GM19025 (cell line): ENCODE measurements around the gene TMEM91.
"Not testable (repeated sequence)": the region's sequence is repeated elsewhere in the genome, so short reads cannot be mapped to it uniquely, and the experiment has no call there.

Source experiments
- ATAC-seq: cut with Tn5 transposase; IDR thresholded peaks from one replicate; pipeline ENCODE4 v1.9.1; 2021; ENCODE audit warnings: mild to moderate bottlenecking, low read depth, moderate library complexity; ENCODE audit not compliant: unreplicated experiment

The TMEM91 gene

DNA sequence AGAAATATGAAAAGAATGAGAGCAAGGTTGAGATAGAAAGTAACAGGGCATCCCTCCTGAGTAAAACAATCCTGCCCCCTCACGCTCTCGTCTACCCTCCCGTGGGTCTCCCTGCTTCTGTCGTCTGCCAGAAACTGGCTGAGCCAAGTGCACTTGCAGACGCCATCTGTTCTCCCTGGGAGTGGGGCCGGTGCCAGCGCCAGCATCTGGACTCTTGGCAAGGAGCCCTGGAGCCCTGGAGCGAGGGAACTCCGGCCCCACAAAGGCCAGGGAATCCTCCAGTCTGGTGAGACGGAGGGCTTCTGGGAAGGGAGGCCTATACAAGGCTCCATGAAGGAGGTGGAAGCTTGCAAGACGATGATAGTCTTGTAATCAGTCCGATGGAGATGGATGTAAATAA lies 2.3 kb upstream of the TMEM91 start:
- ATAC-seq = no peak

- ATAC-seq = no peak
These were observed 649 bp downstream of the TMEM91 start for GRCh38 chr19:41376998-41377365.

DNA sequence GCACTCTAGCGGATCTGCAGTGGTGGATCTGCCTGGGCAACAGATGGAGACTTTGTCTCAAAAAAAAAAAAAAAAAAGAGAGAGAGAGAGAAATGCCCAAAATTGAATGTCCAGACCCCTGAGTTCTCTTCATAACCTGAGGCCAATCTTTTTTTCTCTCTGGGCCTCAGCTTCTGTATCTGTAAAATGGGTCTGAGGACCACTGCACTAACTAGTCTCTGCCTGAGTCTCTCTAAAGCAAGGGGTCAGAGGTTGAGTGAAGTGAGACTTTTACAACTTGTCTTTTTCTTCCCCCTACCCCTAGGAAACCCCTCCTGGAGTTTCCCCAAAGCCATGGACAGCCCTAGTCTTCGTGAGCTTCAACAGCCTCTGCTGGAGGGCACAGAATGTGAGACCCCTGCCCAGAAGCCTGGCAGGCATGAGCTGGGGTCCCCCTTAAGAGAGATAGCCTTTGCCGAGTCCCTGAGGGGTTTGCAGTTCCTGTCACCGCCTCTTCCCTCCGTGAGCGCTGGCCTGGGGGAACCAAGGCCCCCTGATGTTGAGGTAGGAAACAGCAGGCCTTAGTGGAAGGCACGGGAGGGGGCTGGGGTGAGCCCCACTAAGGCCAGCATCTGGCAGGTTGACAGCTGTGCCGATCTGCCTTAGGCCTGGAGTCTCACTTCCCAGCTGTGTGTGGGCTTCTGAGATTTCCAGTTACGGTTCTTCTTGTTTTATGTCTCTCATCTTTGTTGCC lies 1.8 kb downstream of the TMEM91 start:
- peak; percentile 44 for ATAC-seq

- ATAC-seq = not testable (repeated sequence)
These were observed 5.2 kb downstream of the TMEM91 start for GRCh38 chr19:41381536-41381935.

DNA sequence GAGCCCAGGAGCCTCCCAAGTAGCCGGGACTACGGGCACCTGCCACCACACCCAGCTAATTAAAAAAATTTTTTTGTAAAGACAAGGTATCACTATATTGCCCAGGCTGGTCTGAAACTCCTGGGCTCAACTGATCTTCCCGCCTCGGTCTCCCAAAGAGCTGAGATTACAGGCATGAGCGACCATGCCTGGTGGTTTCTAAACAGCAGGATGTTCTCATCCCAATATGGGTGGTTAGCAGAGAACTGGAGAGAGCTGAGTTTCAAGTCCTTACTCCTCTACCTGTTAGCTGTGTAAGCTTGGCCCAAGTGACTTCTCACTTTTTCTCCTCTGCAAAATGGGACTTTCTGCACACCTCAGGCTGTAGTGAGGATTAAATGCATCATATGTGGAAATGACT lies 8.0 kb downstream of the TMEM91 start:
- no peak for ATAC-seq

DNA sequence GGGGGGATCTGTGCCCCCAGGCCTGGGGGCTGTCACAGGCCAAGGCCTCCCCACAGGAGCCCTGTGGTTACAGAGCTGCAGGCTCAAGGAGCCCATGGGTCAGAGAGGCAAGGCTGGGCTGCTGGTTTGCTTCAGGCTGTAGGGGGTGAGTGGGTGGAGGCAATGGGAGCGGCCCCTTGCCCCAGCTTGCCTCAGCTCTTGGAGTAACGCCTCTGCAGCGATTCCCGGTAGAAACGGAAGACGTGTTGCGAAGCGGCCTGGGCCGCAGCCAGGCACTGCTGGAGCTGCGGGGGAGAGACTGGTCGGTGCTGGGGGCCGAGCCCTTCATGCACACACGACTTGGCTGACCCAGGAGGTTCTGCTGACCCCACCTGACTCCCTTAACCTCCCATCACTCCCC lies 10.1 kb downstream of the TMEM91 start:
- ATAC-seq = no peak

GRCh38 chr19:41391618-41392017 lies 15.3 kb downstream of the TMEM91 start:
- no peak for ATAC-seq

DNA sequence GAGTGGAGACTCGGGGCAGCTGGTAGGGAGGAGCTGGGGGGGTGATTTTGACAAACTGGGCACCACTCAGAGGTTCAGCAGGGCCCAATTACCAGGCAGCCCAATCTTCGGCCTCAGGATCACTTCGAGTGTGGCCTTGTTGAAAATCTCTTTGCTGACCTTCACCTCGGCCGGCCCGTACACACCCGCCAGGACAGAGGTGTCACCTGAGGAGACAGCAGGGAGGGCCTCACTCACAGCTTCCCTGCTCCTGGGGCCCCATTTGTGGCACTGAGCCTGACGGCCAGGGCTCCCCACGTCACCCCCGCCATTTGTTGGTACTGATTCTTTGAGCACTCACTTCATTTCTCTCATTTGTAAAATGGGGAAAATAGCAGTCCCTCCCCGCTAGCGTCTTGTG lies 16.4 kb downstream of the TMEM91 start:
- ATAC-seq = no peak

DNA sequence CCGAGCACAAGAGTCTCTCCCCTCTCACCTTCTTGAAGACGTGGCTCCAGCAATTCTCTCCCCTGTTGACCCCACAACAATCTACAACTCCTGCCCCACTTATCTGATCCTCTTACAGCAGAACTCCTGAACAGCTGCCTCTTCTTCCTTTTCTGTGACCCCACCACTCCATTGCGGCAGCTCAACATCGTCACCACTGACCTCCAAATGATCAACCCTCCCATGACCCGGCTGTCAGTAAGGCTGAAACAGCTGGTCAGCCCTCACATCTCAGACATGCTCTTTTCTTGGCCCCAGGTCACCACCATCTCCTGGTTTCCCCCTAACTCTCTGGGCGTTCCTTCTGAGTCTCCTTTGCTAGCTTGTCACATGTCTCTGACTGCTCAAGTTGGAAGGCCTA lies 19.0 kb downstream of the TMEM91 start:
- no peak for ATAC-seq

- ATAC-seq = peak; percentile 88
These were observed 21.0 kb downstream of the TMEM91 start, which contains the start of the genes BCKDHA and EXOSC5 for GRCh38 chr19:41397086-41398049. Gene BCKDHA (plus strand): TSS chr19:41397818. CDS start chr19:41397828, 10 bp downstream. Gene EXOSC5 (minus strand): TSS chr19:41397359. CDS start chr19:41397328, 31 bp downstream.

GRCh38 chr19:41398050-41398418 lies 21.7 kb downstream of the TMEM91 start:
- no peak for ATAC-seq

DNA sequence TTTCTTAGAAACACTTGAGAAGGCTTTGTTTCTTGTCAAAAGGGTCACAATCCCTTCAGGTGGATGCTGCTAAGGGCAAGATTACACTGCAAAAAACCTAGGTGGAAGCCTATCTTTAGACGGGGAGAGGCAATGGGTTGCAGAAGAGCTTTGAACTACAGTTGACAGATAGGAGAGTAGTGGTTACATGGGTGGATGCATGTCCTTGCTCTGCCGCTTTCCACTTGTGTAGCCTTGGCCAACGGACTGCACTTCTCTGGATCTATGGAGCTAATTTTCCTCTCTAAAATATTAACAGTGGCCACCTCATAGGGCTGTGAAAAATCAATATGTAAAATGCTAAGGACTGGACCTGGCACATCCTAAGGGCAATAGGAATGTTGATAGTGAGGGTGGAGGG lies 22.3 kb downstream of the TMEM91 start:
- no peak for ATAC-seq

GRCh38 chr19:41399091-41399490 lies 22.8 kb downstream of the TMEM91 start:
- ATAC-seq = no peak

GRCh38 chr19:41399525-41399924 lies 23.2 kb downstream of the TMEM91 start:
- no peak for ATAC-seq

DNA sequence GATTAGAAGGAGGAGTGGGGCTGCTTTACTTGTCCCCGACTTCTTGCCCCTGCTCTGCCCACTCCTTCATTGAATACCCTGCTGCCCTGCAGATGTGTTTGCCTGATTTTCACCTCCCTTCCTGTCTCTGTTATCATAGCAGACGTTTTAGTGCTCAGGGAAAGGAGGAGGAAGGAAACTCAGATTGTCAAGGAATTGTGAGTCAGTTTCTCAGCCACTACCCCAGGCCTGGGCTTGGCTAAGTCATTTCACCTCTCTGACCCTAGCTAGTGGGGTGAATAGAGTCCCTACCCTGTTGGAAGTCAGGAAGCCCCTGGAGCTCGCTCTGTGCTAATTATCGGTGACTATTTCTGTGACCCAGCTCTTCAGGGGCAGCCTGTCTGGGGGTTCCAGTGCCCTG lies 25.1 kb downstream of the TMEM91 start:
- ATAC-seq = no peak

DNA sequence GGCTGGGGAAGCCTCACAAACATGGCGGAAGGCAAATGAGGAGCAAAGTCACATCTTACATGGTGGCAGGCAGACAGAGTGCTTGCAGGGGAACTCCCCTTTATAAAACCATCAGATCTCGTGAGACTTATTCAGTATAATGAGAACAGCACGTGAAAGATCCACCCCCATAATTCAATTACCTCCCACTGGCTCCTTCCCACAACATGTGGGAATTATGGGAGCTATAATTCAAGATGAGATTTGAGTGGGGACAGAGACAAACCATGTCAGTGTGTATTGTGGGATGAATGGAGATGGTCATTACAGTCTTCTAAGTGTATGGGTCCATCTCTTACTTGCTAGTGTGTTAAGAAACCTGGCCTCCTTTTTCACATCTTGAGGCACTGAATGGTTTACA lies 25.7 kb downstream of the TMEM91 start:
- ATAC-seq = no peak

DNA sequence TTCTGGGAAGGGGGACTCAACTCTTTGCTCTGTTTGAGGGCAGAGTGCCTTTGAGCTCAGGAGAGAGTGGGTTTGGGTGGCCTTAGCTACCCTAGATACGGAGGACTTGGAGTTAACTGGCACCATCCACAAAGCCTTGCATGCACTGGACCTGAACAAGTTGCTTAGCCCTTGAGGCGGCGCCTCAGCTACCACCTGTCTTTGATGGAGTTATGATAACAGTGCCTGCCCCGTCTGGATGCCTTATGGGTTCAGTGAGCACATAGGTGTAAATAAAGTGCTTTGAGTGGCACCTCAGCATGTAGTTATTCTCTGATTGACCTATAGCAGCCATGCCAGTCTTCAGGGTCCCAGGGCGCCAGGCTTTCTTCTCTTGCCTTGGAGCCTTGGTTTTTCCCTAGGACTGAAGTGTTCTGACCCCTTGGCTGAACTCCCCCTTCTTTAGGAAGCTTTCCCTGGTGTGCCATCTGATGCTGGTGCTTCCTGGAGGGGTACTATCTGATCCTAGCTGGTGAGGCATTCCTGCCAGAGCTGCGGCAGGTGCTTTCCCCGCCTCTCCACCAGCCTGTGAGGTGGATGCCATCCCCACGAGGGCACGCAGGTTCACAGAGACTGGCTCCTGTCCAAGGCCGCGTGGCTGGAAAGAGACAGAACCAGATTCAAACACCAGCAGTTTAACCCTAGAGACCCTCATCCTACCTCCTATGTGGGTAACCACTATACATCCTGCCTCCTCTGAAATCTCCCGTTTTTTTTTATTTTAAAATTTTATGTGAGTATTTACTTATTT lies 27.0 kb downstream of the TMEM91 start:
- ATAC-seq = no peak

GRCh38 chr19:41405776-41406175 lies 29.4 kb downstream of the TMEM91 start:
- ATAC-seq = no peak

DNA sequence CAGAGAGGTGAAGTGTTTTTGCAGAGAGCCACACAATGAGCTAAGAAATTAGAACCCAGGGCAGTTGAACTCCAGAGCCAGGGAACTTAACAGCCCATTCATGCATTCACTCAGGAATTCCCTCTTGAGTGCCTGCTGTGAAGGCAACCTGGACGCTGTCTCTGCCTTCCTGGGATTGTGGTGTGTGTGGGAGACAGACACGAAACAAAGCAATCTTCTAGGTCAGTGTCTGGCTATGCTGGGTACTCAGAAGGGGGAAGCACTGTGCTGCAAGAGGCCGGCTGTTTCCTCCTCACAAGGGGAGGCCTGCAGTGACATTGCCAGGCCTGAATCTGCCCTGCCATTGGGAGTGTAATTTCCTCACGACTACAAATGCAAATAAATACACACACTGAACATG lies 30.9 kb downstream of the TMEM91 start:
- no peak for ATAC-seq

DNA sequence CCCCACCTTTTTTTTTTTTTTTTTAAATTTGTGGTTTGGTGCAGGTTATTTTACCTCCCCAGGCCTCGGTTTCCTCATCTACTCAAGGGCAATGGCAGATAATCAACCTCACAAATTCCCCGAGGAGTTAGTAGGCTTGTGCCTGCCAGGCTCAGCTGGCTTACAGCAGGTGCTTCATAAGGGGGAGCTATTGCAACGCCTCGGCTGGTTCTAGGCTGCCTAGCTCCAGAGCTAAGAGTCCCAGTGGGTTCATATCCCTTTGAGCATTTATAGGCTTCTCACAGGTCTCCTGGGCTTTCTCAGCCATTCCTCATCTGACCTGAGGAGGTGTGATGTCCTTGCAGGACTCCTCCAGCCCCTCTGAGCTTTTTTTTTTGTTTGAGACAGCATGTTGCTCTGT lies 31.9 kb downstream of the TMEM91 start:
- no peak for ATAC-seq

- ATAC-seq = not testable (repeated sequence)
These were observed 32.5 kb downstream of the TMEM91 start for GRCh38 chr19:41408846-41409245.
